Nephron (organoid): ENCODE measurements around the gene DNAI2.

Experiments used
- H3K27ac Mint-ChIP-seq, 3 experiments: 2 replicates each; pipeline ENCODE4 v1.8.0; 2020; ENCODE audit warnings: mixed read lengths in 3 of 3, mild to moderate bottlenecking in 2 of 3, moderate library complexity in 1 of 3
- H3K27me3 Mint-ChIP-seq: 2 replicates; pipeline ENCODE4 v1.8.0; 2021; ENCODE audit warnings: low read depth, mild to moderate bottlenecking, moderate library complexity, mixed read lengths
- H3K36me3 Mint-ChIP-seq: 2 replicates; pipeline ENCODE4 v1.8.0; 2020; ENCODE audit warnings: low read depth, mixed read lengths
- H3K4me1 Mint-ChIP-seq: 2 replicates; pipeline ENCODE4 v1.8.0; 2020; ENCODE audit warnings: mixed read lengths
- H3K4me3 Mint-ChIP-seq, 3 experiments: 2 replicates each; pipeline ENCODE4 v1.8.0; 2020; ENCODE audit warnings: mild to moderate bottlenecking in 3 of 3, mixed read lengths in 3 of 3, moderate library complexity in 2 of 3
- H3K9me3 Mint-ChIP-seq: 2 replicates; pipeline ENCODE4 v1.8.0; 2020; ENCODE audit warnings: mixed read lengths
- CTCF ChIP-seq, 3 experiments: fragments of 200-600 bp; sonication (generic); IDR thresholded peaks; one replicate each; pipeline ENCODE4 v1.5.0; 2021; ENCODE audit warnings: antibody characterized with exemption in 3 of 3; ENCODE audit not compliant: unreplicated experiment in 3 of 3

The DNAI2 gene

GRCh38 chr17:74296548-74296936, 22.5 kb downstream of the DNAI2 start:
- peaks cover 36% of the 10 kb centered on the region for H3K4me1 Mint-ChIP-seq
- peak overlapping the region; percentile 11 to 34 (median 27) for H3K27ac Mint-ChIP-seq
- H3K9me3 Mint-ChIP-seq: peaks cover 2% of the 10 kb centered on the region
- TF ChIP-seq CTCF (IDR thresholded peaks at IDR 0.05; ENCODE audit: unreplicated experiment in 3 of 3): peak; percentile 64 to 69 (median 67)
- no peaks in the 10 kb centered on the region for H3K36me3 Mint-ChIP-seq
- H3K27me3 Mint-ChIP-seq: peaks cover 19% of the 10 kb centered on the region
- H3K4me3 Mint-ChIP-seq: no peak overlapping the region

- Mint-ChIP-seq H3K27me3 (peaks cover 19% of the 10 kb centered on the region), H3K27ac (no peak overlapping the region), H3K4me3 (no peak overlapping the region), H3K9me3 (peaks cover 2% of the 10 kb centered on the region), H3K4me1 (peaks cover 36% of the 10 kb centered on the region), H3K36me3 (no peaks in the 10 kb centered on the region)
- TF ChIP-seq CTCF (IDR thresholded peaks at IDR 0.05; ENCODE audit: unreplicated experiment in 3 of 3): no peak
Observed at GRCh38 chr17:74297941-74298340, 23.9 kb downstream of the DNAI2 start.

GRCh38 chr17:74298778-74299177, 24.7 kb downstream of the DNAI2 start:
- peaks cover 36% of the 10 kb centered on the region for H3K4me1 Mint-ChIP-seq
- H3K36me3 Mint-ChIP-seq: no peaks in the 10 kb centered on the region
- peaks cover 19% of the 10 kb centered on the region for H3K27me3 Mint-ChIP-seq
- TF ChIP-seq CTCF (IDR thresholded peaks at IDR 0.05; ENCODE audit: unreplicated experiment in 3 of 3): no peak
- peaks cover 2% of the 10 kb centered on the region for H3K9me3 Mint-ChIP-seq
- H3K4me3 Mint-ChIP-seq: no peak overlapping the region
- peak overlapping the region; percentile 44 to 73 (median 59) for H3K27ac Mint-ChIP-seq

- H3K36me3 Mint-ChIP-seq: no peaks in the 10 kb centered on the region
- no peak for TF ChIP-seq CTCF (IDR thresholded peaks at IDR 0.05; ENCODE audit: unreplicated experiment in 3 of 3)
- no peak overlapping the region for H3K4me3 Mint-ChIP-seq
- H3K27me3 Mint-ChIP-seq: peaks cover 19% of the 10 kb centered on the region
- H3K4me1 Mint-ChIP-seq: peaks cover 36% of the 10 kb centered on the region
- peak overlapping the region in 2 of 3 experiments; percentile 59 to 73 for H3K27ac Mint-ChIP-seq
- peaks cover 2% of the 10 kb centered on the region for H3K9me3 Mint-ChIP-seq
Observed at GRCh38 chr17:74299226-74300009, 25.4 kb downstream of the DNAI2 start.

GRCh38 chr17:74303305-74303704, 29.3 kb downstream of the DNAI2 start:
- no peak overlapping the region for H3K27ac Mint-ChIP-seq
- H3K4me1 Mint-ChIP-seq: peaks cover 18% of the 10 kb centered on the region
- H3K9me3 Mint-ChIP-seq: no peaks in the 10 kb centered on the region
- no peaks in the 10 kb centered on the region for H3K36me3 Mint-ChIP-seq
- no peak for TF ChIP-seq CTCF (IDR thresholded peaks at IDR 0.05; ENCODE audit: unreplicated experiment in 3 of 3)
- no peak overlapping the region for H3K4me3 Mint-ChIP-seq
- peaks cover 25% of the 10 kb centered on the region for H3K27me3 Mint-ChIP-seq

- Mint-ChIP-seq H3K36me3 (no peaks in the 10 kb centered on the region), H3K27me3 (peaks cover 18% of the 10 kb centered on the region), H3K27ac (no peak overlapping the region), H3K4me1 (peaks cover 11% of the 10 kb centered on the region), H3K9me3 (no peaks in the 10 kb centered on the region), H3K4me3 (no peak overlapping the region)
- TF ChIP-seq CTCF (IDR thresholded peaks at IDR 0.05; ENCODE audit: unreplicated experiment in 3 of 3): no peak
Observed at GRCh38 chr17:74304184-74304583, 30.1 kb downstream of the DNAI2 start.
